HG02973 (cell line): ENCODE measurements around the gene RBM23.
"Not testable (repeated sequence)": the region's sequence is repeated elsewhere in the genome, so short reads cannot be mapped to it uniquely, and the experiment has no call there.

ENCODE experiments used
- ATAC-seq: cut with Tn5 transposase; IDR thresholded peaks from one replicate; pipeline ENCODE4 v1.9.1; 2021; ENCODE audit warnings: moderate library complexity; ENCODE audit not compliant: unreplicated experiment

Gene RBM23

GRCh38 chr14:22918804-22919600 is at the start of gene RBM23:
Gene RBM23 (minus strand): TSS chr14:22919149.
- peak; percentile 82 for ATAC-seq

- ATAC-seq = no peak
These were observed 47.9 kb upstream of the RBM23 start for GRCh38 chr14:22966783-22967269.

- not testable (repeated sequence) for ATAC-seq
These were observed 47.2 kb upstream of the RBM23 start for GRCh38 chr14:22965916-22966782.

GRCh38 chr14:22962061-22962676 is 43.2 kb upstream of the RBM23 start:
- no peak for ATAC-seq

GRCh38 chr14:22955702-22956569 is 37.0 kb upstream of the RBM23 start:
- no peak for ATAC-seq

GRCh38 chr14:22952418-22952817 is 33.5 kb upstream of the RBM23 start:
- no peak for ATAC-seq

GRCh38 chr14:22951795-22952194 is 32.8 kb upstream of the RBM23 start:
- not testable (repeated sequence) for ATAC-seq

- no peak for ATAC-seq
These were observed 26.7 kb upstream of the RBM23 start for GRCh38 chr14:22945642-22946041.

- ATAC-seq = no peak
These were observed 20.7 kb upstream of the RBM23 start for GRCh38 chr14:22939684-22940083.

GRCh38 chr14:22935156-22935555 is 16.2 kb upstream of the RBM23 start:
- ATAC-seq = no peak

- no peak for ATAC-seq
These were observed 13.2 kb upstream of the RBM23 start for GRCh38 chr14:22932146-22932545.

- ATAC-seq = no peak
These were observed 11.0 kb upstream of the RBM23 start for GRCh38 chr14:22929961-22930364.

- peak; percentile 83 for ATAC-seq
These were observed 10.4 kb upstream of the RBM23 start, which contains the start of gene PRMT5 for GRCh38 chr14:22929104-22929960. Gene PRMT5 (minus strand): TSS chr14:22929376. CDS start chr14:22929361, 15 bp downstream.

GRCh38 chr14:22928237-22929103 is 9.5 kb upstream of the RBM23 start:
- ATAC-seq = no peak

- no peak for ATAC-seq
These were observed 7.4 kb upstream of the RBM23 start for GRCh38 chr14:22926316-22926715.

GRCh38 chr14:22925513-22925912 is 6.6 kb upstream of the RBM23 start:
- no peak for ATAC-seq

- ATAC-seq = no peak
These were observed 4.8 kb upstream of the RBM23 start for GRCh38 chr14:22923746-22924145.

- no peak for ATAC-seq
These were observed 3.3 kb upstream of the RBM23 start for GRCh38 chr14:22922294-22922693.
